ENCODE results near the gene GALNT2.

Gene GALNT2

DNA sequence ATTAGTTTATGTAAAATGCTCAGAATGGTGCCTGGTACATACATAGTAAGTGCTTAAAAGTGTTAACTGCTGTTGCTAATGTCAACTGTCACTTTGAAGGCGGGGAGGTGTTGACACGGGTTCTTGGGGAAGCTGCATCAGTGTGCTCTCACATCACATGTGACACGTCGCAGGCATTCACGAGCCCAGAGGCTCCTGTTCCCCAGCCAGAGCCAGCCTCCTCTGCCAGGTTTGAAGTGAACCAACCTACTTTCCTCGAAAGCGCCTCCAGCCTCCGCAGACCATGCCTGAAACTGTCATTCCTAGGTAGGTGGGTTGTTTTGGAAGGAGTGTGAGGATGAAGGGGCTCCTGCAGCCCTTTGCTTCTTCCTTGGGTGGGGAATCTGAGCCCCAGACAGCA lies 13.8 kb downstream of the GALNT2 start:
- peaks cover 4% of the 10 kb centered on the region for H3K9me3 ChIP-seq (ENCODE audit: insufficient read depth, low read length, severe bottlenecking)
- H3K79me2 ChIP-seq (ENCODE audit: insufficient read depth, low read length), result peaks cover 100% of the 10 kb centered on the region
- peak overlapping the region; percentile 48 for H3K27ac ChIP-seq (ENCODE audit: low read length)
- H3K4me1 ChIP-seq (ENCODE audit: insufficient read depth, low read length), result peaks cover 95% of the 10 kb centered on the region
- H3K27me3 ChIP-seq (ENCODE audit: insufficient read depth, low read length, poor library complexity), result no peaks in the 10 kb centered on the region
- H3K4me2 ChIP-seq (ENCODE audit: insufficient read depth, low read length), result no peak overlapping the region; the same call in 1 of the 2 replicates
- no peak overlapping the region for H3K4me3 ChIP-seq (ENCODE audit: low read depth in 1 of 2, low read length in 2 of 2)
- no peak for ATAC-seq (ENCODE audit: insufficient read depth, low read depth)
- H4K20me1 ChIP-seq (ENCODE audit: insufficient read depth, low read length), result peaks cover 81% of the 10 kb centered on the region
- H2AFZ ChIP-seq (ENCODE audit: low read depth, low read length), result no peak overlapping the region
- no peak for DNase-seq
- H3K9ac ChIP-seq (ENCODE audit: low read depth, low read length), result no peak overlapping the region
- TF ChIP-seq EZH2 (IDR thresholded peaks at IDR 0.05; ENCODE audit: borderline replicate concordance, low read depth, low read length, severe bottlenecking), result no peak
- TF ChIP-seq, protein P1, sequence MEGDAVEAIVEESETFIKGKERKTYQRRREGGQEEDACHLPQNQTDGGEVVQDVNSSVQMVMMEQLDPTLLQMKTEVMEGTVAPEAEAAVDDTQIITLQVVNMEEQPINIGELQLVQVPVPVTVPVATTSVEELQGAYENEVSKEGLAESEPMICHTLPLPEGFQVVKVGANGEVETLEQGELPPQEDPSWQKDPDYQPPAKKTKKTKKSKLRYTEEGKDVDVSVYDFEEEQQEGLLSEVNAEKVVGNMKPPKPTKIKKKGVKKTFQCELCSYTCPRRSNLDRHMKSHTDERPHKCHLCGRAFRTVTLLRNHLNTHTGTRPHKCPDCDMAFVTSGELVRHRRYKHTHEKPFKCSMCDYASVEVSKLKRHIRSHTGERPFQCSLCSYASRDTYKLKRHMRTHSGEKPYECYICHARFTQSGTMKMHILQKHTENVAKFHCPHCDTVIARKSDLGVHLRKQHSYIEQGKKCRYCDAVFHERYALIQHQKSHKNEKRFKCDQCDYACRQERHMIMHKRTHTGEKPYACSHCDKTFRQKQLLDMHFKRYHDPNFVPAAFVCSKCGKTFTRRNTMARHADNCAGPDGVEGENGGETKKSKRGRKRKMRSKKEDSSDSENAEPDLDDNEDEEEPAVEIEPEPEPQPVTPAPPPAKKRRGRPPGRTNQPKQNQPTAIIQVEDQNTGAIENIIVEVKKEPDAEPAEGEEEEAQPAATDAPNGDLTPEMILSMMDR (IDR thresholded peaks at IDR 0.05; ENCODE audit: borderline replicate concordance, extremely low read depth, low read length, poor library complexity, severe bottlenecking), result no peak
- peaks cover 66% of the 10 kb centered on the region for H3K36me3 ChIP-seq (ENCODE audit: insufficient read depth, low read length)

DNA sequence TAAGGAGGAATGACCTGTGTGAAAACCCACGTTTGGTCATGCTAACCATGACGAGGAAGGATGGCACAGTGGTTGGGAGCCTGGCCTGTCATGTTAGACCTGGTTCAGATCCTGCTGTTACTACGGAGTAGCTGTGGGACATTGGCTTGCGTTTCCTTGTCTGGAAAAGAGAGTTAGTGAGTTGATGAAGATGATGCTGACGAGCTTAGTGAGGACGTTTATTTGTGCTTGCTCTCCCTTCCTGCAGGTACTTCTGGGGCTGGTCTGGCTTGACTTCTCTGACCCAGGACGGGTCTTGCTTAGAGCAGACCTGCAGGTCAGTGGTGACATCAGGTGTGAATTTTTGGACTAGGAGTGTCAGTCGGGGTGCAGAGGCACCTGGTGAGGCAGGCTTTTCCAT lies 14.7 kb downstream of the GALNT2 start:
- no peak overlapping the region for H3K9ac ChIP-seq (ENCODE audit: low read depth, low read length)
- H4K20me1 ChIP-seq (ENCODE audit: insufficient read depth, low read length), result peaks cover 72% of the 10 kb centered on the region
- H3K79me2 ChIP-seq (ENCODE audit: insufficient read depth, low read length), result peaks cover 100% of the 10 kb centered on the region
- DNase-seq (no peak), ATAC-seq (ENCODE audit: insufficient read depth, low read depth) (no peak)
- H2AFZ ChIP-seq (ENCODE audit: low read depth, low read length), result no peak overlapping the region
- peak overlapping the region; percentile 96 for H3K27ac ChIP-seq (ENCODE audit: low read length)
- H3K4me2 ChIP-seq (ENCODE audit: insufficient read depth, low read length), result peak overlapping the region; percentile 7; the same call in 1 of the 2 replicates
- H3K9me3 ChIP-seq (ENCODE audit: insufficient read depth, low read length, severe bottlenecking), result peaks cover 4% of the 10 kb centered on the region
- H3K4me3 ChIP-seq (ENCODE audit: low read depth in 1 of 2, low read length in 2 of 2), result no peak overlapping the region
- TF ChIP-seq, protein P1 (IDR thresholded peaks at IDR 0.05; ENCODE audit: borderline replicate concordance, extremely low read depth, low read length, poor library complexity, severe bottlenecking), result no peak
- TF ChIP-seq EZH2 (IDR thresholded peaks at IDR 0.05; ENCODE audit: borderline replicate concordance, low read depth, low read length, severe bottlenecking), result no peak
- H3K36me3 ChIP-seq (ENCODE audit: insufficient read depth, low read length), result peaks cover 57% of the 10 kb centered on the region
- H3K27me3 ChIP-seq (ENCODE audit: insufficient read depth, low read length, poor library complexity), result no peaks in the 10 kb centered on the region
- H3K4me1 ChIP-seq (ENCODE audit: insufficient read depth, low read length), result peaks cover 95% of the 10 kb centered on the region

GRCh38 chr1:230082211-230082610 lies 15.2 kb downstream of the GALNT2 start:
- Histone ChIP-seq H3K9me3 (ENCODE audit: insufficient read depth, low read length, severe bottlenecking) (peaks cover 4% of the 10 kb centered on the region), H3K36me3 (ENCODE audit: insufficient read depth, low read length) (peaks cover 52% of the 10 kb centered on the region), H3K4me3 (ENCODE audit: low read depth in 1 of 2, low read length in 2 of 2) (no peak overlapping the region), H3K9ac (ENCODE audit: low read depth, low read length) (no peak overlapping the region), H3K79me2 (ENCODE audit: insufficient read depth, low read length) (peaks cover 97% of the 10 kb centered on the region), H4K20me1 (ENCODE audit: insufficient read depth, low read length) (peaks cover 67% of the 10 kb centered on the region), H3K4me1 (ENCODE audit: insufficient read depth, low read length) (peaks cover 95% of the 10 kb centered on the region), H3K27me3 (ENCODE audit: insufficient read depth, low read length, poor library complexity) (no peaks in the 10 kb centered on the region), H3K4me2 (ENCODE audit: insufficient read depth, low read length) (peak overlapping the region; percentile 63; the same call in 1 of the 2 replicates), H3K27ac (ENCODE audit: low read length) (peak overlapping the region; percentile 96), H2AFZ (ENCODE audit: low read depth, low read length) (no peak overlapping the region)
- ATAC-seq (ENCODE audit: insufficient read depth, low read depth), result no peak
- DNase-seq, result no peak
- TF ChIP-seq, protein P1 (IDR thresholded peaks at IDR 0.05; ENCODE audit: borderline replicate concordance, extremely low read depth, low read length, poor library complexity, severe bottlenecking), result no peak
- TF ChIP-seq EZH2 (IDR thresholded peaks at IDR 0.05; ENCODE audit: borderline replicate concordance, low read depth, low read length, severe bottlenecking), result no peak

Measured in DND-41 (cell line).